SK-N-SH treated with all-trans-retinoic acid at 6 μM for 48 hours (cell line): Measurements from ENCODE around the gene IFT122.
"Not testable (repeated sequence)": the region's sequence is repeated elsewhere in the genome, so short reads cannot be mapped to it uniquely, and the experiment has no call there.

Source experiments
- ATAC-seq: fragments of 200-7000 bp; cut with Tn5 transposase; 3 replicates; pipeline ENCODE4 v1.9.1; 2020; ENCODE audit warnings: mild to moderate bottlenecking, moderate library complexity
- ARNTL ChIP-seq: fragments of 450-650 bp; formaldehyde crosslinking; IDR thresholded peaks from 2 replicates; pipeline ENCODE4 v1.5.0; 2020; ENCODE audit warnings: low read depth, mild to moderate bottlenecking, moderate library complexity, borderline replicate concordance
- BACH2 ChIP-seq: fragments of 250-450 bp; sonication (Bioruptor Pico); IDR thresholded peaks from 2 replicates; pipeline ENCODE4 v1.9.0; 2021; ENCODE audit warnings: mild to moderate bottlenecking, borderline replicate concordance
- CSDC2 ChIP-seq: fragments of 250-450 bp; sonication (Bioruptor Pico); IDR thresholded peaks from 2 replicates; pipeline ENCODE4 v1.5.0; 2020; ENCODE audit warnings: mild to moderate bottlenecking, moderate library complexity
- ESRRG ChIP-seq: fragments of 250-450 bp; sonication (Bioruptor Pico); IDR thresholded peaks from 2 replicates; pipeline ENCODE4 v1.6.1; 2021; ENCODE audit warnings: mild to moderate bottlenecking
- GLIS3 ChIP-seq: fragments of 250-450 bp; sonication (Bioruptor Pico); IDR thresholded peaks from 2 replicates; pipeline ENCODE4 v1.5.0; 2020; ENCODE audit warnings: mild to moderate bottlenecking, moderate library complexity
- ISL1 ChIP-seq: fragments of 250-450 bp; sonication (Bioruptor Pico); IDR thresholded peaks from 2 replicates; pipeline ENCODE4 v2.1.2; 2022; ENCODE audit warnings: mild to moderate bottlenecking, moderate library complexity
- OSR1 ChIP-seq: fragments of 250-450 bp; sonication (Bioruptor Pico); IDR thresholded peaks from 2 replicates; pipeline ENCODE4 v1.8.0; 2022; ENCODE audit warnings: moderate library complexity, mild to moderate bottlenecking, inconsistent platforms
- PPARA ChIP-seq: fragments of 250-450 bp; sonication (Bioruptor Pico); IDR thresholded peaks from 2 replicates; pipeline ENCODE4 v1.5.0; 2020; ENCODE audit warnings: mild to moderate bottlenecking, borderline replicate concordance
- TCF4 ChIP-seq: fragments of 250-450 bp; sonication (Bioruptor Pico); IDR thresholded peaks from 2 replicates; pipeline ENCODE4 v1.8.0; 2021; ENCODE audit warnings: mild to moderate bottlenecking, moderate library complexity, borderline replicate concordance
- TOX ChIP-seq: fragments of 250-450 bp; sonication (Bioruptor Pico); IDR thresholded peaks from 2 replicates; pipeline ENCODE4 v1.8.0; 2021; ENCODE audit warnings: mild to moderate bottlenecking, moderate library complexity, borderline replicate concordance
- ZC3H10 ChIP-seq: fragments of 250-450 bp; sonication (Bioruptor Pico); IDR thresholded peaks from 2 replicates; pipeline ENCODE4 v1.5.1; 2021; ENCODE audit warnings: mild to moderate bottlenecking, moderate library complexity
- ZFP3 ChIP-seq: fragments of 250-450 bp; sonication (Bioruptor Pico); IDR thresholded peaks from 2 replicates; pipeline ENCODE4 v1.5.0; 2020; ENCODE audit warnings: mild to moderate bottlenecking, moderate library complexity
- ZFP30 ChIP-seq: fragments of 450-650 bp; formaldehyde crosslinking; IDR thresholded peaks from 2 replicates; pipeline ENCODE4 v1.5.0; 2022; ENCODE audit warnings: mild to moderate bottlenecking, moderate library complexity
- ZNF565 ChIP-seq: fragments of 450-650 bp; formaldehyde crosslinking; conservative IDR thresholded peaks from 2 replicates; pipeline ENCODE4 v1.5.0; 2020; ENCODE audit warnings: low read depth, mild to moderate bottlenecking, moderate library complexity
- ZNF70 ChIP-seq: fragments of 450-650 bp; formaldehyde crosslinking; IDR thresholded peaks from 2 replicates; pipeline ENCODE4 v1.5.0; 2020; ENCODE audit warnings: mild to moderate bottlenecking, moderate library complexity
- ZNF8 ChIP-seq: fragments of 450-650 bp; formaldehyde crosslinking; IDR thresholded peaks from 2 replicates; pipeline ENCODE4 v1.5.0; 2020; ENCODE audit warnings: mild to moderate bottlenecking, moderate library complexity
- TF ChIP-seq, protein P1 (sequence below): fragments of 250-450 bp; sonication (Bioruptor Pico); IDR thresholded peaks from 2 replicates; pipeline ENCODE4 v1.8.0; 2020; ENCODE audit warnings: mild to moderate bottlenecking, moderate library complexity, borderline replicate concordance
- TF ChIP-seq, protein P2 (sequence below): fragments of 250-450 bp; sonication (Bioruptor Pico); IDR thresholded peaks from 2 replicates; pipeline ENCODE4 v1.5.1; 2020; ENCODE audit warnings: low read depth, mild to moderate bottlenecking, moderate library complexity
- TF ChIP-seq, protein P3 (sequence below): fragments of 250-450 bp; sonication (Bioruptor Pico); IDR thresholded peaks from 2 replicates; pipeline ENCODE4 v1.8.0; 2021; ENCODE audit warnings: low read depth, mild to moderate bottlenecking, moderate library complexity, borderline replicate concordance
- TF ChIP-seq, protein P4 (sequence below): fragments of 250-450 bp; sonication (Bioruptor Pico); IDR thresholded peaks from 2 replicates; pipeline ENCODE4 v1.5.0; 2020; ENCODE audit warnings: mild to moderate bottlenecking, moderate library complexity

IFT122 gene

DNA sequence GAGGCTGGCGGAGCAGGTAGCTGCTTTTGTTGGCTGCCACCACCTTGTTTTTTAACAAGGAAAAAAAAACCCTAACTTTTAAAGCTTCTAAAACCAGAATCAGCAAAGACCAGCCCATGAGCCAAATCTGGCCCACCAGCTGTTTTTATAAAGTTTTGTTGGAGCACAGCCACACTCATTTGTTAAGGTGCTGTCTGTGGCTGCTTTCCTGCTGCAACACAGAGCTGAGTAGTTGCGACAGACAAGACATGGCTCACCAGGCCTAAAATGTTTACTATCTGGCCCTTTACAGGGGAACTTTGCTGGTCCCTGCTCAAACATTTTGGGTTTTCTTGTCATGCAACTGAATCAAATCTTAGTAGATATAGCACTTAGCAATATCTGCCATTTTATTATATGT lies 30.5 kb upstream of the IFT122 start:
- no peak for ATAC-seq
- TF ChIP-seq, protein P1, sequence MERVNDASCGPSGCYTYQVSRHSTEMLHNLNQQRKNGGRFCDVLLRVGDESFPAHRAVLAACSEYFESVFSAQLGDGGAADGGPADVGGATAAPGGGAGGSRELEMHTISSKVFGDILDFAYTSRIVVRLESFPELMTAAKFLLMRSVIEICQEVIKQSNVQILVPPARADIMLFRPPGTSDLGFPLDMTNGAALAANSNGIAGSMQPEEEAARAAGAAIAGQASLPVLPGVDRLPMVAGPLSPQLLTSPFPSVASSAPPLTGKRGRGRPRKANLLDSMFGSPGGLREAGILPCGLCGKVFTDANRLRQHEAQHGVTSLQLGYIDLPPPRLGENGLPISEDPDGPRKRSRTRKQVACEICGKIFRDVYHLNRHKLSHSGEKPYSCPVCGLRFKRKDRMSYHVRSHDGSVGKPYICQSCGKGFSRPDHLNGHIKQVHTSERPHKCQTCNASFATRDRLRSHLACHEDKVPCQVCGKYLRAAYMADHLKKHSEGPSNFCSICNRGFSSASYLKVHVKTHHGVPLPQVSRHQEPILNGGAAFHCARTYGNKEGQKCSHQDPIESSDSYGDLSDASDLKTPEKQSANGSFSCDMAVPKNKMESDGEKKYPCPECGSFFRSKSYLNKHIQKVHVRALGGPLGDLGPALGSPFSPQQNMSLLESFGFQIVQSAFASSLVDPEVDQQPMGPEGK: no peak
- TF ChIP-seq, protein P2, sequence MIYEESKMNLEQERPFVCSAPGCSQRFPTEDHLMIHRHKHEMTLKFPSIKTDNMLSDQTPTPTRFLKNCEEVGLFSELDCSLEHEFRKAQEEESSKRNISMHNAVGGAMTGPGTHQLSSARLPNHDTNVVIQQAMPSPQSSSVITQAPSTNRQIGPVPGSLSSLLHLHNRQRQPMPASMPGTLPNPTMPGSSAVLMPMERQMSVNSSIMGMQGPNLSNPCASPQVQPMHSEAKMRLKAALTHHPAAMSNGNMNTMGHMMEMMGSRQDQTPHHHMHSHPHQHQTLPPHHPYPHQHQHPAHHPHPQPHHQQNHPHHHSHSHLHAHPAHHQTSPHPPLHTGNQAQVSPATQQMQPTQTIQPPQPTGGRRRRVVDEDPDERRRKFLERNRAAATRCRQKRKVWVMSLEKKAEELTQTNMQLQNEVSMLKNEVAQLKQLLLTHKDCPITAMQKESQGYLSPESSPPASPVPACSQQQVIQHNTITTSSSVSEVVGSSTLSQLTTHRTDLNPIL (CRISPR knock-in tag): no peak
- TF ChIP-seq ZFP30 (no peak), GLIS3 (CRISPR knock-in tag) (no peak), ZNF70 (CRISPR knock-in tag) (no peak), BACH2 (CRISPR knock-in tag) (no peak), ZC3H10 (CRISPR knock-in tag) (no peak), CSDC2 (CRISPR knock-in tag) (no peak), TCF4 (CRISPR knock-in tag) (no peak)
- TF ChIP-seq, protein P3, sequence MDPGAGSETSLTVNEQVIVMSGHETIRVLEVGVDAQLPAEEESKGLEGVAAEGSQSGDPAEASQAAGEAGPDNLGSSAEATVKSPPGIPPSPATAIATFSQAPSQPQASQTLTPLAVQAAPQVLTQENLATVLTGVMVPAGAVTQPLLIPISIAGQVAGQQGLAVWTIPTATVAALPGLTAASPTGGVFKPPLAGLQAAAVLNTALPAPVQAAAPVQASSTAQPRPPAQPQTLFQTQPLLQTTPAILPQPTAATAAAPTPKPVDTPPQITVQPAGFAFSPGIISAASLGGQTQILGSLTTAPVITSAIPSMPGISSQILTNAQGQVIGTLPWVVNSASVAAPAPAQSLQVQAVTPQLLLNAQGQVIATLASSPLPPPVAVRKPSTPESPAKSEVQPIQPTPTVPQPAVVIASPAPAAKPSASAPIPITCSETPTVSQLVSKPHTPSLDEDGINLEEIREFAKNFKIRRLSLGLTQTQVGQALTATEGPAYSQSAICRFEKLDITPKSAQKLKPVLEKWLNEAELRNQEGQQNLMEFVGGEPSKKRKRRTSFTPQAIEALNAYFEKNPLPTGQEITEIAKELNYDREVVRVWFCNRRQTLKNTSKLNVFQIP (CRISPR knock-in tag): no peak

DNA sequence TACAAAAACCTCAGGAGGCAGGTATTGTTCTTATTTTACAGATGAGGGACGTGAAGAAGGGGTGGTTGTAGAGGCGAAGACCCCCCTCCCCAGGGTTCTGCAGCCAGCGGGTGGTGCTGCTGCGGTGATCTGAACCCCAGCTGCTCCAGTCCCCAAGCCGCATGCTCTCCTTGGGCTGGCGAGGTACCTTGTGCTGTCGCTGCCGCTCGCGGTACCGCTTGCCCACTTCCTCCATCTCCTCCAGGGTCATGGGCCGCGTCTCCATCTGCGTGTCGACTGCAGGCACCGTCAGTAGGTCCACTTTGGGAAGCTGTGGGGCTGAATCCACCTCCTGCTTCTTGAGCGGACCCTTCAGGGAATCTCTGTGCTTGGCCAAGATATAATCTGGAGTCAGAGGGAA lies 29.1 kb upstream of the IFT122 start:
- no peak for ATAC-seq
- TF ChIP-seq TCF4 (CRISPR knock-in tag): no peak
- no peak for TF ChIP-seq ZNF70 (CRISPR knock-in tag)
- TF ChIP-seq, protein P4, sequence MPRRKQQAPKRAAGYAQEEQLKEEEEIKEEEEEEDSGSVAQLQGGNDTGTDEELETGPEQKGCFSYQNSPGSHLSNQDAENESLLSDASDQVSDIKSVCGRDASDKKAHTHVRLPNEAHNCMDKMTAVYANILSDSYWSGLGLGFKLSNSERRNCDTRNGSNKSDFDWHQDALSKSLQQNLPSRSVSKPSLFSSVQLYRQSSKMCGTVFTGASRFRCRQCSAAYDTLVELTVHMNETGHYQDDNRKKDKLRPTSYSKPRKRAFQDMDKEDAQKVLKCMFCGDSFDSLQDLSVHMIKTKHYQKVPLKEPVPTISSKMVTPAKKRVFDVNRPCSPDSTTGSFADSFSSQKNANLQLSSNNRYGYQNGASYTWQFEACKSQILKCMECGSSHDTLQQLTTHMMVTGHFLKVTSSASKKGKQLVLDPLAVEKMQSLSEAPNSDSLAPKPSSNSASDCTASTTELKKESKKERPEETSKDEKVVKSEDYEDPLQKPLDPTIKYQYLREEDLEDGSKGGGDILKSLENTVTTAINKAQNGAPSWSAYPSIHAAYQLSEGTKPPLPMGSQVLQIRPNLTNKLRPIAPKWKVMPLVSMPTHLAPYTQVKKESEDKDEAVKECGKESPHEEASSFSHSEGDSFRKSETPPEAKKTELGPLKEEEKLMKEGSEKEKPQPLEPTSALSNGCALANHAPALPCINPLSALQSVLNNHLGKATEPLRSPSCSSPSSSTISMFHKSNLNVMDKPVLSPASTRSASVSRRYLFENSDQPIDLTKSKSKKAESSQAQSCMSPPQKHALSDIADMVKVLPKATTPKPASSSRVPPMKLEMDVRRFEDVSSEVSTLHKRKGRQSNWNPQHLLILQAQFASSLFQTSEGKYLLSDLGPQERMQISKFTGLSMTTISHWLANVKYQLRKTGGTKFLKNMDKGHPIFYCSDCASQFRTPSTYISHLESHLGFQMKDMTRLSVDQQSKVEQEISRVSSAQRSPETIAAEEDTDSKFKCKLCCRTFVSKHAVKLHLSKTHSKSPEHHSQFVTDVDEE (CRISPR knock-in tag): no peak
- no peak for TF ChIP-seq ZNF8
- TF ChIP-seq ZC3H10 (CRISPR knock-in tag): no peak
- TF ChIP-seq, protein P1: no peak
- TF ChIP-seq ISL1 (CRISPR knock-in tag): no peak
- TF ChIP-seq, protein P3 (CRISPR knock-in tag): no peak
- TF ChIP-seq ARNTL (CRISPR knock-in tag): no peak

DNA sequence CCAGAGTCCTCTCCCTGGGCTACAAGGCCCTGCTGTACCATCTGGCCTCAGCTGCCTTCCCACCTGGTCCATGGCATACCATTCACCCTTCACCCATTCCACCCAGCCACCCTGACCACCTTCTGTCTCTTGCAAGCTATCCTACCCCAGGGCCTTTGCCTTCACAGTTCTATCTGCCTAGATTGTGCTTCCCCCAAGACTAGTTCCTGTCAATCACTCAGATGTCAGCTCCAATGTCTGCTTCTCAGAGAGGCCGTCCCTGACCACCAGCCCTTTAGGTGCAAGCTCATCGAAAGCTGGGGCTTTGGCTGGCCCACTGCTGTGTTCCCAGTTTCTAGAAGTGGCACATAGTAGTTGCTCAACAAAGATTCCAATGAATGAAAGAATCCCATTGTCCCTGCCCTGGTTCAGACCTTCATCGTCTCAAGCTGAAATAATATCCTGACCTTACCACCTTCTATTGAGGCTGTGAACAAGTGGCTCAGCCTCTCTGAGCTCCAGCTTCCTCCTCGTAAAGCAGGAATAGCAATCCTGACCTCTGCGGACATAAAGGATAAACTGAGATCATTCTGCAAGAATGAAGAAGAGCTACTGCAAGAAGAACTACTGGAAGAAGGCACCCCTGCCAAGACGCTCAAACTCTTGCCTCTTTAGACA lies 27.4 kb upstream of the IFT122 start:
- no peak for TF ChIP-seq OSR1 (CRISPR knock-in tag)
- TF ChIP-seq PPARA: no peak
- TF ChIP-seq TOX: no peak
- no peak for TF ChIP-seq ESRRG (CRISPR knock-in tag)
- TF ChIP-seq ZC3H10 (CRISPR knock-in tag): no peak
- no peak for TF ChIP-seq ZNF565 (CRISPR knock-in tag)
- TF ChIP-seq ZNF70 (CRISPR knock-in tag): no peak
- TF ChIP-seq, protein P3 (CRISPR knock-in tag): no peak
- no peak for TF ChIP-seq ARNTL (CRISPR knock-in tag)
- TF ChIP-seq ZFP3: no peak
- TF ChIP-seq GLIS3 (CRISPR knock-in tag): no peak
- ATAC-seq: no peak

DNA sequence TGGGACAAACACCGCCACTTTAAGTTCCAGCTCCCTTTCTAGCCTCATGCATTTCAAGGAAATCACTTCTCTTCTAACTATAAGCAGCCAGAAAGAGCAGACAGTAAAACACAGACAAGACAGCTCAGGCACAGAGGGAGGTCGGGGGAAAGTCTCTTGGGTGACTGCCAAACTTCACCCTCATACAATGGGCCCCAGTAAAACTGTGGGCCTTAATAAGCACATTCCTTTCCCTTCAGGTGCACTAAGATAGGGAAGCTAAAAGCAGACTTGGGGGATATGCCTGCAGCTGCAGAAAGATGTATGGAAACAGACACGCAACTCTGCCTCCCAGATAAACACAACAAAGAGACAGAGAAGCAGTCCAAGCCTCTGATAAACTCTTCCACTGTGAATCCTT lies 26.8 kb upstream of the IFT122 start:
- ATAC-seq: not testable (repeated sequence)
